GM12878 (cell line): ENCODE data around the gene SACM1L. TPM values are rescaled to one million over a fixed set of nuclear protein-coding genes. Genes with fewer than 3 reads are reported as not detected.
A peak's percentile ranks its signal among the peaks of the same experiment; 100 is the strongest.

Experiments
- ATAC-seq: fragments of 200-7000 bp; cut with Tn5 transposase; 3 replicates; pipeline ENCODE4 v1.9.1; 2020; ENCODE audit warnings: mild to moderate bottlenecking, moderate library complexity
- BruUV-seq: library from RNA; stranded (reverse); fragments of 400-500 nt; replicated peaks from 2 replicates; lab custom pipeline; 2021; lab: Mats Ljungman, UMichigan
- CTCF ChIA-PET: fragments of 300-600 bp; sonication (Branson Sonifier 250); formaldehyde crosslinking; extraction: SDS; loops from one replicate; lab custom pipeline; 2021; ENCODE audit warnings: inconsistent platforms; lab: Yijun Ruan, JAX
- POLR2A ChIA-PET: fragments of 350-600 bp; formaldehyde crosslinking; extraction: SDS; loops from one replicate; lab custom pipeline; 2021; ENCODE audit warnings: inconsistent platforms; lab: Charles Lee
- RAD21 ChIA-PET: fragments of 300-600 bp; sonication (Branson Sonifier 250); formaldehyde crosslinking; loops from one replicate; lab custom pipeline; 2023; ENCODE audit warnings: antibody characterized with exemption; ENCODE audit not compliant: unreplicated experiment; lab: Charles Lee
- SMC1A ChIA-PET: fragments of 300-600 bp; sonication (Branson Sonifier 250); formaldehyde crosslinking; loops from one replicate; lab custom pipeline; 2023; ENCODE audit not compliant: unreplicated experiment, uncharacterized antibody; lab: Charles Lee
- DNase-seq: peaks from one replicate; pipeline ENCODE4 v3.0.0-alpha.2; 2011; ENCODE audit warnings: low read depth, low spot score
- FAIRE-seq: peaks from 3 replicates; lab custom pipeline; 2011; peaks lifted over from hg19 to GRCh38; lab: Jason Lieb, UNC
- H2AFZ ChIP-seq: 2 replicates; pipeline ENCODE4 v1.6.0; 2011; ENCODE audit warnings: low read depth, low read length, control low read depth; ENCODE audit not compliant: control insufficient read depth
- H3K27ac ChIP-seq: 2 replicates; pipeline ENCODE4 v1.5.1; 2011; ENCODE audit warnings: control low read depth; ENCODE audit not compliant: control insufficient read depth, insufficient read depth
- H3K27me3 ChIP-seq, 2 experiments: replicated peaks in 1 of 2; 2 replicates each; pipeline versions ENCODE4 v1.6.0 to v1.6.1; 2011; ENCODE audit warnings: low read length in 1 of 2; ENCODE audit not compliant: control insufficient read depth in 2 of 2, insufficient read depth in 2 of 2
- H3K36me3 ChIP-seq, 2 experiments: 2 replicates each; pipeline ENCODE4 v1.5.1; 2011; ENCODE audit warnings: low read length in 1 of 2; ENCODE audit not compliant: control insufficient read depth in 2 of 2, insufficient read depth in 2 of 2
- H3K4me1 ChIP-seq: 2 replicates; pipeline ENCODE4 v1.6.1; 2011; ENCODE audit warnings: mild to moderate bottlenecking, low read length, moderate library complexity, mixed read lengths; ENCODE audit not compliant: control insufficient read depth, insufficient read depth
- H3K4me2 ChIP-seq: 2 replicates; pipeline ENCODE4 v1.6.0; 2011; ENCODE audit warnings: control low read depth; ENCODE audit not compliant: control insufficient read depth, insufficient read depth
- H3K4me3 ChIP-seq: fragments of 200-600 bp; sonication (generic); 2 replicates; pipeline ENCODE4 v1.5.1; 2016
- H3K79me2 ChIP-seq: 2 replicates; pipeline ENCODE4 v1.6.0; 2011; ENCODE audit warnings: low read length; ENCODE audit not compliant: control insufficient read depth, insufficient read depth
- H3K9ac ChIP-seq: 2 replicates; pipeline ENCODE4 v1.8.0; 2011; ENCODE audit warnings: low read length, control low read depth, mixed read lengths; ENCODE audit not compliant: control insufficient read depth, insufficient read depth
- H3K9me3 ChIP-seq: replicated peaks from 3 replicates; pipeline ENCODE4 v1.5.1; 2011; ENCODE audit warnings: mild to moderate bottlenecking, low read length; ENCODE audit not compliant: control insufficient read depth, insufficient read depth
- H4K20me1 ChIP-seq: 2 replicates; pipeline ENCODE4 v1.6.0; 2011; ENCODE audit not compliant: control insufficient read depth, insufficient read depth
- BRCA1 ChIP-seq: IDR thresholded peaks from 2 replicates; pipeline ENCODE4 v1.6.1; 2011; ENCODE audit warnings: low read depth, low read length, improper control_type of control experiment
- CHD2 ChIP-seq: IDR thresholded peaks from 2 replicates; pipeline ENCODE4 v1.6.1; 2011; ENCODE audit warnings: low read depth, low read length, improper control_type of control experiment, borderline replicate concordance
- HCFC1 ChIP-seq: fragments of 150-350 bp; IDR thresholded peaks from 2 replicates; pipeline ENCODE4 v1.6.1; 2014; ENCODE audit warnings: low read length
- HDAC2 ChIP-seq: fragments of 200-600 bp; sonication (generic); IDR thresholded peaks from 2 replicates; pipeline ENCODE4 v1.6.1; 2017
- JUNB ChIP-seq: IDR thresholded peaks from 2 replicates; pipeline ENCODE4 v1.6.1; 2016; ENCODE audit warnings: antibody characterized with exemption, mild to moderate bottlenecking
- KDM1A ChIP-seq: fragments of 200-600 bp; sonication (generic); IDR thresholded peaks from 2 replicates; pipeline ENCODE4 v1.6.1; 2016; ENCODE audit warnings: borderline replicate concordance
- LARP7 ChIP-seq: fragments of 450-650 bp; IDR thresholded peaks from 2 replicates; pipeline ENCODE4 v1.6.1; 2017; ENCODE audit warnings: mild to moderate bottlenecking
- MEF2A ChIP-seq: IDR thresholded peaks from 2 replicates; pipeline ENCODE4 v1.6.1; 2011; ENCODE audit warnings: low read depth, mild to moderate bottlenecking, low read length, moderate library complexity; ENCODE audit not compliant: insufficient read depth
- MTA3 ChIP-seq: IDR thresholded peaks from 2 replicates; pipeline ENCODE4 v1.6.1; 2012; ENCODE audit warnings: low read length, inconsistent platforms, borderline replicate concordance
- NKRF ChIP-seq: fragments of 450-650 bp; conservative IDR thresholded peaks from 2 replicates; pipeline ENCODE4 v1.6.1; 2017; ENCODE audit warnings: mild to moderate bottlenecking, moderate library complexity
- NRF1 ChIP-seq: conservative IDR thresholded peaks from 2 replicates; pipeline ENCODE4 v1.6.1; 2011; ENCODE audit warnings: mild to moderate bottlenecking, low read depth, low read length, improper control_type of control experiment
- PBX3 ChIP-seq: IDR thresholded peaks from 2 replicates; pipeline ENCODE4 v1.6.1; 2011; ENCODE audit warnings: mild to moderate bottlenecking, low read depth, low read length, moderate library complexity; ENCODE audit not compliant: insufficient replicate concordance
- POLR2AphosphoS2 ChIP-seq: IDR thresholded peaks from 2 replicates; pipeline ENCODE4 v1.6.1; 2011; ENCODE audit warnings: low read depth, mild to moderate bottlenecking, low read length, improper control_type of control experiment, moderate library complexity
- POLR2AphosphoS5 ChIP-seq: IDR thresholded peaks from 2 replicates; pipeline ENCODE4 v1.6.1; 2011; ENCODE audit warnings: mild to moderate bottlenecking, low read length, inconsistent platforms
- RAD21 ChIP-seq: IDR thresholded peaks from 2 replicates; pipeline ENCODE4 v1.6.1; 2011; ENCODE audit warnings: mild to moderate bottlenecking, low read depth, low read length, moderate library complexity; ENCODE audit not compliant: insufficient read depth
- RB1 ChIP-seq: fragments of 450-650 bp; formaldehyde crosslinking; IDR thresholded peaks from 2 replicates; pipeline ENCODE4 v1.6.1; 2017; ENCODE audit warnings: mild to moderate bottlenecking, borderline replicate concordance
- RUNX3 ChIP-seq: IDR thresholded peaks from 2 replicates; pipeline ENCODE4 v1.6.1; 2012; ENCODE audit warnings: low read length, inconsistent platforms
- SP1 ChIP-seq: IDR thresholded peaks from one replicate; pipeline ENCODE4 v1.6.1; 2011; ENCODE audit warnings: low read depth, low read length
- SREBF1 ChIP-seq: IDR thresholded peaks from 2 replicates; pipeline ENCODE4 v1.6.1; 2012; ENCODE audit warnings: mild to moderate bottlenecking, low read length
- TAF1 ChIP-seq: IDR thresholded peaks from 2 replicates; pipeline ENCODE4 v1.6.1; 2011; ENCODE audit warnings: mild to moderate bottlenecking, low read depth, low read length, borderline replicate concordance
- TCF7 ChIP-seq: IDR thresholded peaks from 2 replicates; pipeline ENCODE4 v1.6.1; 2014; ENCODE audit warnings: antibody characterized with exemption, borderline replicate concordance
- ZNF217 ChIP-seq: fragments of 450-650 bp; IDR thresholded peaks from 2 replicates; pipeline ENCODE4 v1.6.1; 2017; ENCODE audit warnings: antibody characterized with exemption, mild to moderate bottlenecking
- WGBS: methylation state at CpG from one replicate; pipeline ENCODE4 v1.1.6; 2016; ENCODE audit warnings: low lambda C conversion rate; ENCODE audit not compliant: insufficient replicate concordance, insufficient coverage; ENCODE audit errors: missing lambda C conversion rate; 5-methylcytosine and 5-hydroxymethylcytosine counted together
- in situ Hi-C: fragments of 300-500 bp; cut with MboI; formaldehyde crosslinking; loops from 9 replicates; pipeline ENCODE4 v1.14.3; 2018; ENCODE audit warnings: mixed read lengths
- intact Hi-C: fragments of 100-400 bp; cut with micrococcal nuclease; formaldehyde crosslinking; loops from one replicate; pipeline ENCODE4 v1.14.2; 2022; ENCODE audit not compliant: unreplicated experiment
- polyA plus RNA-seq, 11 experiments: library from polyadenylated mRNA; depleted of rRNA in 4 of 11; unstranded in 6 of 11; stranded (reverse) in 5 of 11; fragments of >200 nt; fragmentation: Nextera tagmentation in 4 of 11; fragmentation: Illumina TruSeq in 1 of 11; extraction: Ambion mirVana in 4 of 11; extraction: Trizol in 1 of 11; gene quantifications; 1 replicate in 1 of 11; 2 replicates in 10 of 11; pipeline versions ENCODE4 v1.2.1 to v1.2.3, GENCODE V29; 2011 to 2016; ENCODE audit warnings: inconsistent platforms in 2 of 11, missing spikeins in 2 of 11, low read depth in 1 of 11
- total RNA-seq, 4 experiments: library from RNA; depleted of rRNA in 3 of 4; stranded (reverse); fragments of >200 nt in 3 of 4; fragmentation: Illumina TruSeq in 1 of 4; extraction: Trizol in 1 of 4; gene quantifications; 2 replicates each; pipeline versions ENCODE4 v1.2.1 to v1.2.3, GENCODE V29; 2013 to 2021

SACM1L gene
- total and polyA plus RNA-seq, 10 of the 15 experiments (the other 5 are each of a cell fraction or from before 2014, with no cell fraction given) = 16.5 to 48.3 (median 28.9) TPM

- POLR2A ChIA-PET = interaction anchor here (0.9 to 2.4 kb wide), 6 partner anchors 10 to 221 kb away, joined by 3 to 10 read pairs (median 4); no protein-coding TSS in a partner anchor
- H3K27ac ChIP-seq = peak overlapping the region; percentile 57
- H3K4me2 ChIP-seq = peak overlapping the region; percentile 85
- H3K9me3 ChIP-seq = no peaks in the 10 kb centered on the region
- peaks cover 42% of the 10 kb centered on the region for H3K4me1 ChIP-seq
- H3K27me3 ChIP-seq = no peaks in the 10 kb centered on the region
- FAIRE-seq (no peak), ATAC-seq (peak; percentile 24), DNase-seq (no peak)
- intact Hi-C loops = no loop called here
- BruUV-seq = no TSS peak
- CTCF ChIA-PET = interaction anchor here (1.0 to 4.0 kb wide), 12 partner anchors 10 to 385 kb away, joined by 3 to 30 read pairs (median 4); no protein-coding TSS in a partner anchor
- RAD21 ChIA-PET = interaction anchor here (1.0 to 2.7 kb wide), 5 partner anchors 9 to 236 kb away, joined by 3 to 8 read pairs (median 7); no protein-coding TSS in a partner anchor
- in situ Hi-C loops = no loop called here
- 0% methylated on average over 3 of the region's 3 CpGs for WGBS
- H3K36me3 ChIP-seq = peaks cover 0 to 6% of the 10 kb centered on the region in 2 experiments; a peak in 1 of 4 replicates
- no peaks in the 10 kb centered on the region for H4K20me1 ChIP-seq
- H3K4me3 ChIP-seq = peak overlapping the region; percentile 28; the same call in 1 of the 2 replicates
- peaks cover 78% of the 10 kb centered on the region for H3K79me2 ChIP-seq
- SMC1A ChIA-PET = interaction anchor here (0.7 to 3.9 kb wide), 18 partner anchors 10 to 387 kb away, joined by 3 to 28 read pairs (median 4); no protein-coding TSS in a partner anchor
- 0 out of 2 replicates have a peak overlapping the region, but pooled peaks have one; percentile 13 for H3K9ac ChIP-seq
- no peak overlapping the region; the same call in 1 of the 2 replicates for H2AFZ ChIP-seq
- TF ChIP-seq POLR2AphosphoS5 (no peak), NRF1 (no peak), MEF2A (no peak), PBX3 (no peak), SP1 (no peak), HDAC2 (no peak), RUNX3 (peak; percentile 92), POLR2AphosphoS2 (no peak), JUNB (no peak; the same call in none of the 2 replicates), TAF1 (no peak), TCF7 (no peak), MTA3 (no peak), RAD21 (no peak), SREBF1 (no peak), LARP7 (no peak), ZNF217 (no peak), HCFC1 (no peak), CHD2 (no peak), BRCA1 (no peak), RB1 (no peak), NKRF (no peak), KDM1A (no peak)
These were observed 4.8 kb downstream of the SACM1L start for GRCh38 chr3:45693941-45694521.
